GM18519 (cell line): Measurements from ENCODE around the gene RTKN2.

Source experiments
- ATAC-seq: cut with Tn5 transposase; IDR thresholded peaks from one replicate; pipeline ENCODE4 v1.9.1; 2021; ENCODE audit warnings: mild to moderate bottlenecking, moderate library complexity; ENCODE audit not compliant: unreplicated experiment, low FRiP score

RTKN2 gene

GRCh38 chr10:62182171-62182570, 86.5 kb downstream of the RTKN2 start:
- no peak for ATAC-seq

- ATAC-seq, result no peak
Measured at GRCh38 chr10:62180677-62181076, 88.0 kb downstream of the RTKN2 start.

GRCh38 chr10:62178568-62178967, 90.1 kb downstream of the RTKN2 start:
- no peak for ATAC-seq

- no peak for ATAC-seq
Measured at GRCh38 chr10:62177111-62177510, 91.5 kb downstream of the RTKN2 start.

GRCh38 chr10:62175251-62175650, 93.4 kb downstream of the RTKN2 start:
- ATAC-seq, result no peak

GRCh38 chr10:62172465-62172864, 96.2 kb downstream of the RTKN2 start:
- no peak for ATAC-seq

- ATAC-seq, result no peak
Measured at GRCh38 chr10:62171791-62172190, 96.9 kb downstream of the RTKN2 start.

- no peak for ATAC-seq
Measured at GRCh38 chr10:62170732-62171131, 97.9 kb downstream of the RTKN2 start.

- peak; percentile 91 for ATAC-seq
Measured at GRCh38 chr10:62166331-62167131, 102.1 kb downstream of the RTKN2 start.

- ATAC-seq, result no peak
Measured at GRCh38 chr10:62165803-62166202, 102.8 kb downstream of the RTKN2 start.

GRCh38 chr10:62163024-62163423, 105.6 kb downstream of the RTKN2 start:
- no peak for ATAC-seq

GRCh38 chr10:62162261-62162981, 106.2 kb downstream of the RTKN2 start:
- no peak for ATAC-seq

- no peak for ATAC-seq
Measured at GRCh38 chr10:62159351-62159750, 109.3 kb downstream of the RTKN2 start.

GRCh38 chr10:62157601-62158000, 111.0 kb downstream of the RTKN2 start:
- ATAC-seq, result no peak

- ATAC-seq, result no peak
Measured at GRCh38 chr10:62155054-62155680, 113.5 kb downstream of the RTKN2 start.

- no peak for ATAC-seq
Measured at GRCh38 chr10:62154231-62154630, 114.4 kb downstream of the RTKN2 start.

GRCh38 chr10:62153191-62153590, 115.5 kb downstream of the RTKN2 start:
- ATAC-seq, result no peak

GRCh38 chr10:62149621-62150020, 119.0 kb downstream of the RTKN2 start:
- ATAC-seq, result no peak

GRCh38 chr10:62148155-62148554, 120.5 kb downstream of the RTKN2 start:
- no peak for ATAC-seq

- ATAC-seq, result no peak
Measured at GRCh38 chr10:62147425-62147824, 121.2 kb downstream of the RTKN2 start.

GRCh38 chr10:62136931-62137330, 131.7 kb downstream of the RTKN2 start:
- no peak for ATAC-seq
